ENCODE results near the gene KLHL11.
"Not testable (repeated sequence)": the region's sequence is repeated elsewhere in the genome, so short reads cannot be mapped to it uniquely, and the experiment has no call there.

The KLHL11 gene

GRCh38 chr17:41888332-41888965, 23.2 kb upstream of the KLHL11 start:
- DNase-seq (ENCODE audit: insufficient read length, low spot score) = no peak
- no peak for FAIRE-seq

- DNase-seq (ENCODE audit: insufficient read length, low spot score) = no peak
These were observed 20.5 kb upstream of the KLHL11 start for GRCh38 chr17:41885733-41886132.

GRCh38 chr17:41882756-41883155, 17.5 kb upstream of the KLHL11 start:
- DNase-seq (ENCODE audit: insufficient read length, low spot score) = no peak
- FAIRE-seq = no peak

More at GRCh38 chr17:41885733-41886132, 20.5 kb upstream of the KLHL11 start:
- no peak for FAIRE-seq

- DNase-seq (ENCODE audit: insufficient read length, low spot score) (no peak), FAIRE-seq (no peak)
These were observed 14.9 kb upstream of the KLHL11 start for GRCh38 chr17:41880130-41880529.

GRCh38 chr17:41874293-41874670, 9.1 kb upstream of the KLHL11 start:
- not testable (repeated sequence) for DNase-seq (ENCODE audit: insufficient read length, low spot score); FAIRE-seq

GRCh38 chr17:41873559-41874292, 8.5 kb upstream of the KLHL11 start:
- DNase-seq (ENCODE audit: insufficient read length, low spot score) = no peak
- FAIRE-seq = no peak

- FAIRE-seq (no peak), DNase-seq (ENCODE audit: insufficient read length, low spot score) (no peak)
These were observed 6.6 kb upstream of the KLHL11 start for GRCh38 chr17:41871789-41872188.

GRCh38 chr17:41870627-41871026, 5.4 kb upstream of the KLHL11 start:
- DNase-seq (ENCODE audit: insufficient read length, low spot score) (no peak), FAIRE-seq (no peak)

GRCh38 chr17:41870097-41870496, 4.9 kb upstream of the KLHL11 start:
- DNase-seq (ENCODE audit: insufficient read length, low spot score) (no peak), FAIRE-seq (no peak)

GRCh38 chr17:41869426-41869825, 4.2 kb upstream of the KLHL11 start:
- DNase-seq (ENCODE audit: insufficient read length, low spot score) (no peak), FAIRE-seq (no peak)

- FAIRE-seq = no peak
These were observed 3.3 kb upstream of the KLHL11 start for GRCh38 chr17:41868568-41868967.

GRCh38 chr17:41865596-41865893, 322 bp upstream of the KLHL11 start:
- no peak for FAIRE-seq

More at GRCh38 chr17:41868568-41868967, 3.3 kb upstream of the KLHL11 start:
- no peak for DNase-seq (ENCODE audit: insufficient read length, low spot score)

GRCh38 chr17:41864498-41864835, 756 bp downstream of the KLHL11 start:
- DNase-seq (ENCODE audit: insufficient read length, low spot score) (peak; percentile 31), FAIRE-seq (peak; percentile 78)

More at GRCh38 chr17:41865596-41865893, 322 bp upstream of the KLHL11 start:
- DNase-seq (ENCODE audit: insufficient read length, low spot score) = no peak

- no peak for FAIRE-seq
- DNase-seq (ENCODE audit: insufficient read length, low spot score) = no peak
These were observed 2.0 kb downstream of the KLHL11 start for GRCh38 chr17:41863074-41863848.

GRCh38 chr17:41860254-41860931, 4.8 kb downstream of the KLHL11 start:
- FAIRE-seq (no peak), DNase-seq (ENCODE audit: insufficient read length, low spot score) (no peak)

GRCh38 chr17:41851382-41851781, 13.8 kb downstream of the KLHL11 start:
- not testable (repeated sequence) for FAIRE-seq; DNase-seq (ENCODE audit: insufficient read length, low spot score)

- FAIRE-seq = peak; percentile 68
These were observed 15.8 kb downstream of the KLHL11 start for GRCh38 chr17:41849251-41849990.

GRCh38 chr17:41848788-41849187, 16.4 kb downstream of the KLHL11 start:
- DNase-seq (ENCODE audit: insufficient read length, low spot score) (no peak), FAIRE-seq (no peak)

More at GRCh38 chr17:41849251-41849990, 15.8 kb downstream of the KLHL11 start:
- DNase-seq (ENCODE audit: insufficient read length, low spot score) = no peak

- no peak for DNase-seq (ENCODE audit: insufficient read length, low spot score)
- no peak for FAIRE-seq
These were observed 20.3 kb downstream of the KLHL11 start for GRCh38 chr17:41844971-41845370.

GRCh38 chr17:41840781-41841180, 24.4 kb downstream of the KLHL11 start:
- FAIRE-seq; DNase-seq (ENCODE audit: insufficient read length, low spot score): not testable (repeated sequence)

Measured in GM19239 (cell line).